Astrocyte of the cerebellum (primary cell): ENCODE results near the gene ZNF829.

Source experiments
- DNase-seq: peaks from one replicate; pipeline ENCODE4 v3.0.0-alpha.2; 2011; ENCODE audit warnings: low read depth
- H3K4me3 ChIP-seq: 2 replicates; pipeline ENCODE4 v1.5.1; 2011; ENCODE audit warnings: mild to moderate bottlenecking, low read depth, low read length, moderate library complexity
- CTCF ChIP-seq: IDR thresholded peaks from 2 replicates; pipeline ENCODE4 v1.5.1; 2012; ENCODE audit warnings: low read length, low read depth, moderate library complexity, mild to moderate bottlenecking; ENCODE audit errors: missing control alignments
- in situ Hi-C: cut with HindIII; loops from 2 replicates; pipeline ENCODE4 v1.10.0; 2017; ENCODE audit warnings: low sequenced_read_pairs

ZNF829 gene

GRCh38 chr19:36918090-36918489 is 2.0 kb upstream of the ZNF829 start:
- no peak for DNase-seq
- no peak for TF ChIP-seq CTCF
- H3K4me3 ChIP-seq, result no peak overlapping the region
- in situ Hi-C loops, result no loop called here

- in situ Hi-C loops, result no loop called here
- TF ChIP-seq CTCF, result no peak
- DNase-seq, result no peak
- peak overlapping the region; percentile 86 for H3K4me3 ChIP-seq
Observed at GRCh38 chr19:36916991-36917390, 900 bp upstream of the ZNF829 start.

GRCh38 chr19:36898422-36898821 is 17.7 kb downstream of the ZNF829 start:
- TF ChIP-seq CTCF, result no peak
- no peak overlapping the region for H3K4me3 ChIP-seq
- DNase-seq, result no peak
- in situ Hi-C loops, result no loop called here

GRCh38 chr19:36894849-36895383 is 21.2 kb downstream of the ZNF829 start:
- no peak for TF ChIP-seq CTCF
- in situ Hi-C loops, result no loop called here
- DNase-seq, result no peak
- no peak overlapping the region for H3K4me3 ChIP-seq

GRCh38 chr19:36891768-36892357 is 24.2 kb downstream of the ZNF829 start:
- DNase-seq, result no peak
- in situ Hi-C loops, result no loop called here
- H3K4me3 ChIP-seq, result no peak overlapping the region
- no peak for TF ChIP-seq CTCF

GRCh38 chr19:36876993-36877938 is 38.8 kb downstream of the ZNF829 start:
- in situ Hi-C loops, result no loop called here
- no peak overlapping the region for H3K4me3 ChIP-seq
- DNase-seq, result no peak
- no peak for TF ChIP-seq CTCF
